ENCODE results near the gene NKAIN2. TPM values are rescaled to one million over a fixed set of nuclear protein-coding genes. Genes with fewer than 3 reads are reported as not detected.
A peak's percentile ranks its signal among the peaks of the same experiment; 100 is the strongest.

Gene NKAIN2
- total RNA-seq, 2 donors from 2014 or later: 0.29 TPM; not detected in 1

- Histone ChIP-seq H3K36me3 (ENCODE audit: control insufficient read depth, insufficient read depth, low read length) (no peaks in the 10 kb centered on the region), H3K27me3 (ENCODE audit: control insufficient read depth, insufficient read depth, low read length, poor library complexity, severe bottlenecking) (no peaks in the 10 kb centered on the region), H3K4me3 (ENCODE audit: low read length) (no peak overlapping the region), H3K9me3 (ENCODE audit: control insufficient read depth, low read length) (no peaks in the 10 kb centered on the region), H3K9ac (ENCODE audit: extremely low read depth, low read length, poor library complexity, severe bottlenecking) (no peak overlapping the region), H3K27ac (ENCODE audit: low read depth, low read length) (no peak overlapping the region), H3K4me1 (ENCODE audit: control insufficient read depth, insufficient read depth, low read length) (no peaks in the 10 kb centered on the region)
- H3K4me1 Mint-ChIP-seq: peaks cover 11% of the 10 kb centered on the region
- no peaks in the 10 kb centered on the region for H3K36me3 Mint-ChIP-seq (ENCODE audit: low read depth)
- TF ChIP-seq CTCF (conservative IDR thresholded peaks at IDR 0.05): no peak
- peaks cover 4% of the 10 kb centered on the region for H3K9me3 Mint-ChIP-seq
- DNase-seq: no peak
- no peaks in the 10 kb centered on the region for H3K27me3 Mint-ChIP-seq (ENCODE audit: insufficient read depth)
- H3K27ac Mint-ChIP-seq: no peak overlapping the region
- no peak overlapping the region for H3K4me3 Mint-ChIP-seq
Measured at GRCh38 chr6:124799638-124800037, 996.0 kb downstream of the NKAIN2 start.

- no peak overlapping the region for H3K27ac Mint-ChIP-seq
- 83 to 91% methylated on average over 4 to 6 of the region's 6 CpGs for WGBS, 2 experiments (ENCODE audit: insufficient coverage in 1 of 2, insufficient read length in 1 of 2)
Measured at GRCh38 chr6:124800222-124800621, 996.6 kb downstream of the NKAIN2 start.

GRCh38 chr6:124812067-124812466 lies 1008.4 kb downstream of the NKAIN2 start:
- Histone ChIP-seq H3K36me3 (ENCODE audit: control insufficient read depth, insufficient read depth, low read length) (no peaks in the 10 kb centered on the region), H3K9ac (ENCODE audit: extremely low read depth, low read length, poor library complexity, severe bottlenecking) (no peak overlapping the region), H3K9me3 (ENCODE audit: control insufficient read depth, low read length) (no peaks in the 10 kb centered on the region), H3K27me3 (ENCODE audit: control insufficient read depth, insufficient read depth, low read length, poor library complexity, severe bottlenecking) (no peaks in the 10 kb centered on the region), H3K27ac (ENCODE audit: low read depth, low read length) (no peak overlapping the region), H3K4me1 (ENCODE audit: control insufficient read depth, insufficient read depth, low read length) (no peaks in the 10 kb centered on the region), H3K4me3 (ENCODE audit: low read length) (no peak overlapping the region)
- Mint-ChIP-seq H3K4me3 (no peak overlapping the region), H3K27me3 (ENCODE audit: insufficient read depth) (no peaks in the 10 kb centered on the region), H3K27ac (no peak overlapping the region), H3K36me3 (ENCODE audit: low read depth) (no peaks in the 10 kb centered on the region), H3K9me3 (no peaks in the 10 kb centered on the region), H3K4me1 (no peaks in the 10 kb centered on the region)
- no peak for TF ChIP-seq CTCF (conservative IDR thresholded peaks at IDR 0.05)
- DNase-seq: no peak
- WGBS, 2 experiments (ENCODE audit: insufficient coverage in 1 of 2, insufficient read length in 1 of 2): 86 to 100% methylated on average over 1 to 2 of the region's 2 CpGs

More at GRCh38 chr6:124800222-124800621, 996.6 kb downstream of the NKAIN2 start:
- H3K27me3 ChIP-seq (ENCODE audit: control insufficient read depth, insufficient read depth, low read length, poor library complexity, severe bottlenecking): no peaks in the 10 kb centered on the region
- no peak overlapping the region for H3K9ac ChIP-seq (ENCODE audit: extremely low read depth, low read length, poor library complexity, severe bottlenecking)
- Mint-ChIP-seq H3K36me3 (ENCODE audit: low read depth) (no peaks in the 10 kb centered on the region), H3K9me3 (peaks cover 4% of the 10 kb centered on the region), H3K4me1 (peaks cover 11% of the 10 kb centered on the region), H3K4me3 (no peak overlapping the region), H3K27me3 (ENCODE audit: insufficient read depth) (no peaks in the 10 kb centered on the region)
- H3K4me1 ChIP-seq (ENCODE audit: control insufficient read depth, insufficient read depth, low read length): no peaks in the 10 kb centered on the region
- H3K27ac ChIP-seq (ENCODE audit: low read depth, low read length): no peak overlapping the region
- no peak overlapping the region for H3K4me3 ChIP-seq (ENCODE audit: low read length)
- H3K9me3 ChIP-seq (ENCODE audit: control insufficient read depth, low read length): no peaks in the 10 kb centered on the region
- TF ChIP-seq CTCF (conservative IDR thresholded peaks at IDR 0.05): no peak
- peak; percentile 46 for DNase-seq
- no peaks in the 10 kb centered on the region for H3K36me3 ChIP-seq (ENCODE audit: control insufficient read depth, insufficient read depth, low read length)
